Islet of Langerhans (tissue), 1 donor: ENCODE measurements around the gene PASD1.

Experiments
- FAIRE-seq: peaks from one replicate; lab custom pipeline; 2011; peaks lifted over from hg19 to GRCh38; lab: Jason Lieb, UNC

Gene PASD1

DNA sequence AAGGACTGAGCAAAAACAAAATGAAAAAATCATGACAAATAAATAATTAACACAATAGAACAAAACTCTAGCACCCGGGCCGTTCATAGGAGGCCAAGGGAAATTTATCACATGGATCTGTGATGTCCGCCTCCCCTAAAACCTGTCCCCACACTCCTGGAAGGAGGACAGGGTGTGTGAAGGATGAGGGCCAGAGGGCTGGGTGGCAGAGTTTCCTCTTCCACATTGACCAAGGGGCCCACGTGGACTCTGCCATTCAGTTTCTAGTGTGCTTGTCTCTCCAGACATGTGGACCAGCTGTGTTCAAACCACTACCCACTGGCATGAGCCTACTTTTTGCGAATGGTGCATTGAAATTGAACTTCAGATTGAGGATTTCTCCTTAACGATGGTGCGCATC, 138.1 kb downstream of the PASD1 start:
- FAIRE-seq = no peak

DNA sequence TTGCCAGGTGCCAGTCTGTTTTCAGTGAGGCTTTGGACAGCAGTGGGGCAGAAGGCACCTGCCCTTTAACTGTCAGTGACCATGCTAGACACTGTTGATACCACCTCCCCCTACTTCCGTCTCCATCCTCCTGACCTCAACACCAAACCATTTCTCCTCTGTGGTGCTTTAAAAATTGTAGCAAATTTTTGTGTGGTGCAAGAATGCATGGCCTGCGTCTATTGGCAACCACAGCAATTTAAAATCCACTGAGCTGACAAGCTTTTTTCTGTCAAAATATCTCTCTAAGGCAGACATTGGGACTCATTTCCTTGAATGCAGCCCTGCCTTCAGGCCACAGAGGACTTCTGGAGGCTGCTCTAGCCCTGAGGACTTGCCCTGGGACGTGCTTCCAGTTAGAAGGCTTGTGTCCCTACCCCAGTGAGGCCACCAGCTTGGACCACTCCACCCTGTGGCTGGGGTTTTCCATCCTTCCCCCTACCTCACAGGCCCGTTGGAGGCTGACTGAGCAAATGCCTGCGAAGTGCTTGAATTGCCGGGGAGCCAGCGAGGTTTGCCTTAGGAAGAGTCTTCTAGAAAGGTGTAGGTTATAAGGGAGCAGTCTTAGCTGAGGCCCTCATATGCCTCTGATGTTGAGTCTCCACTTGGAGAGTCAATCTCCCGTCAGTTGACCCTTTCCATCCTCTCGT, 138.7 kb downstream of the PASD1 start:
- FAIRE-seq = no peak

DNA sequence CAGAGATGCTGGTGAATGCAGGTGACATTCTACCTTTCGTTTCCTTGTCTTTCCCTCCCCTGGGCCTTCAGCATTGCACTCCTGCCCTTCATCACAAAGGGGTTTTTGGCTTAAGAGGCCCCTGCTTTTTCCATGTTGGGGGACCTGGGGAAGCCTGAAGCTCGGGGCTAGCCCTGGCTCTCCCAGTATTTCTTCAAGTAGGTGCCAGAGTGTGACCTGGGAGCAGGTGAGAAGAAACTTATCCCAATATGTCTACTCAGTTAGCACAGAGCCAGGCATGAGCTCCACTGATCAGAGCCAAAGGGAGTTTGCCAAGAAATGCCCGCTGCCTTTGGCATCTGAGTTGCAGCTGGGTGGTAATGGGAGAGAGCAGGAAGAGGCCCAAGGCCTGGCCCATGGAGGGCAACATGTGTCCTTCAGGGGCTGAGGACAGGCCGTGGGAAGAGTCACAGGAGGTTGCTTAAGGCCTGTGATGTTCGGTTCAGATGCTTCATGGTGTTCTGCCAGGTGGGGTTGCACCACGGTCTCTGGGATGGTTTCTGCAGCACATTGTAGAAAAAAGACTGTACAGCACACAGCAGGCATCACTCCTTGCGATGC, 139.4 kb downstream of the PASD1 start:
- FAIRE-seq = no peak

DNA sequence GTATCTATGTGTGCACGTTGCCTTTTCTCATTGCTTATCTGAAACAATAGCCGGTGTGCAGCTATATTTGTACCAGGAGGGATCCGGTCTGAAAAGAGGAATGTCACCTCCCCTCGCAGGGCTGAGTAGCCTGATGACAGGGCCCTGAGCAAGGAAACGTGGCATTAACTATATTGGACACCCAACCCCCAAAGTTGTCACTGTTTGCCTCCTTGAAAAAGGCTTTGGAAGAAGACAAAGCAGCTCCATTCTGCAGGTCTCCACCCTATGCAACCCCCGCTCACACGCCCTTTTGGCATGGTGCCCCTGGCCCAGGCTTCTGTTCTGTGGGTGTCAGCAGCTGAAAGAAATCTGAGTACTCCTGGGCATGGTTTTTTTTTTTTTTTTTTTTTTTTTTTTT, 140.0 kb downstream of the PASD1 start:
- FAIRE-seq = no peak

DNA sequence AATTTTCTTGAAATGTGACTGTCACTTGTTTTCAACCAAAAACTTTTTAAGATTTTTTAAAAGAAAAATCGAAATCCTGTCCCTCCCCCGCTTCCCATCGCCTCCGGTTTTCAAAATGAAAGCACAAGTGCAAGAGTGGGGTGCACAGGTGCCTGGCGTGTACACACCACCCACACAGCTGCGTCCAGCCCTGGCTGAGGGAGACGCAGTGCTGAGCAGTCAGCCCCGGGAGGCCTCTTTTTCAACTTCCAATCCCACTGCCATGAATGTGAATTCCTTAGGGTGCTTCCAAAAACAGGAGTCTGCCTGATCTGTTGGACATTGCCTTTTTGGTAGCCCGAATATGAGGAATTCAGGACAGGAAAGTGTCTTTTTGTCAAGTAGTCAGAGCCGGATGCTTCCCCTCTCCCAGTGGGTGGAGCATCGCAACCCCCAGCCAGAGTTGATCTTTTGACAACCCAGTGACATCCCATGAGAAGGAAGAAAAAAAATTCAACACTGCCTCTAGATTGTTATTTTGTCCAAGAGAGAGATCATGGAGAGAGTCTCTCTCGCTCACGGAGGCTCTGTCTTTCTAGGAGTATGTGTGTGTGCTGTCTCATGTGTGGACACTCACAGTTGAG, 140.7 kb downstream of the PASD1 start:
- no peak for FAIRE-seq

DNA sequence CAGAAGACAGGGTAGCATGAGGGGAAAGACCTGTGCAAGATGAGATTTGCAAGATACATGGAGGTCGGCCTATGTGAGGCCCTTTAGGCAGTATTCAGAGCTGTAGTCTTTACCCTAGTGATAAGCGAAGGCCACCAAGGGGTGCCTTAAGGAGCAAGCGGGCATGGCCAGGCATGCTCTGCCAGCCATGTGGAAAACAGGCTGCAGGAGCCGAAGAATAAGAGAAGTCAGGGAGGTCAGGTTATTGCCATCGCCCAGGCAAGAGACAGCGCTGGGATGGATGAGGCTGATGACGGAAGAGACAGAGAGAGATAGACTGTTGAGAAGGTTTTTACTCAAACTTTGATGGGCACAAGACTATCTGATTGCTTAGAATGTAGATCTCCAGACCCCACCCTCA, 145.3 kb downstream of the PASD1 start:
- FAIRE-seq = no peak

DNA sequence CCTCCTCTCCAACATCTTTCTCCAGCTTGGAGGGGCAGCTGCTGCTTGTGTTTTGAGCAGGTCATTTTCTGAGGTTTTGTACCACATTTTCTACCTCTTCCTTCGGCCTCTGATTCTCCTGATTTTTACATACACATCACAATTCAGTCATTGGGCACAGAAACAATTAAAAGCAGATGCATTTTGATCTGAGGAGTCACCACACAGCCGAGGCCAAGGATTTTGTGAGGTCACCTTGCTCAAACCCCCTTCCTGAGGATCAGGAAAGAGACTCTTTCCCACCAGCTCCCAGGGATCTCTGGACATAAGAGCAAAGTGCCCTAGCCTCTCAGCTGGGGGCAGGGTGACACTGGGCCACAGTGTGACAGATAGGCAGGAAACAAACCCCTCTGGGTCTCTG, 147.0 kb downstream of the PASD1 start:
- no peak for FAIRE-seq

DNA sequence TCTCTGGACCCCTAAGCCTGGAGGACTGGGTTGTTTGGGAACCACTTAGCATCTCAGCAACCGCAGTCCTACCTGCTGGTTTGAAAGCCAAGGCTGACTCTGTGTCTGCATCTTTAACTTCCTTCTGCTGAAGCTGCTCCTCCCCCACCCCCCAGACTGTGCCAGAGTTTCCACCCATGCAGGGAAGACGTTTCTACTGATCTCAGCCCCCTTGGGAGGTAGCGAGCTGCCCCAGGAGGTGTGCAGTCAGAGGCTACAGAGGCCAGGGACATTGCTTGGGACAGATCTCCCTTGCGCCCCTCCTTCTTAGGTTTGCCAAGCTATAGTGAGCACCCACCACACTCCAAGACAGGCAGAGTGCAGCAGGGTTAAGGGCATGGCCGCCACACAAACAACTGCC, 147.7 kb downstream of the PASD1 start:
- FAIRE-seq = no peak

DNA sequence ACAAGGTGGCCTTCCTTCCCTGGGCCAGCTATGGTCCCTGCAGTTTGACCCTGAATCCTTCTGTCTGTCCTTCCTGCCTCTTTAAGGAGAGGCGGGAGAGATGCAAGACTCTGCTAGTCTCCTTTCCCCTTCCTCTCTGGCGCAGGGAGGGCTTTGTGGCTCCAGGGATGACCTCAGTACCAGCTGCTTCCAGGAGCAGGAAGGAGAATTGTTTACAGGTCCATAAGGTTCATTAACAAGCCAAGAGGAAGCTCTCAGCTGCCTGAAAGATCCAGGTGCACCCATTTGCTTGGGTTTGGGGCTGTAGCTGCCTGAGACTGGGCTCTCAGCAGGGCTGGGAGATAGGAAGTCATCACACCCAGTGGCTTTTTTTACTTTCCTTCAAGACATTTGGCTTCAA, 148.3 kb downstream of the PASD1 start:
- FAIRE-seq = no peak

DNA sequence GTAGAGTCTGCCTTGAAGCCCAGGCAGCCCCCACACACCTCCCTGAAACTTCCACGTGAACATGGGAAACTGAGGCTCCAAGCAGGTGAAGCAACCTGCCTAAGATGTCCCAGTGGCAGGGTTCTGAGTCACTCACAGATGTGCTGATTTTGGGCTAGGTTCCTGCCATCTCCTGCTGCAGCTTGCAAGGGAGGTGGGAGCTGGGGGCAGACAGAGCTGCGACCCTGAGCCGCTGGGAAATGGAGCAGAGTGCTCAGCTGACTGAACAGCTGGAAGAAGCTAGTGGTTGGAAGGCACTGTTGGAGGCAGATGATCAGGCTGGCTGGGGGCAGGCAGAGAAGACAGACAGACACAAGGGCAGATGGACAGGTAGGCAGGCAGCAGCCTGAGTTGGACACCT, 148.8 kb downstream of the PASD1 start:
- no peak for FAIRE-seq

DNA sequence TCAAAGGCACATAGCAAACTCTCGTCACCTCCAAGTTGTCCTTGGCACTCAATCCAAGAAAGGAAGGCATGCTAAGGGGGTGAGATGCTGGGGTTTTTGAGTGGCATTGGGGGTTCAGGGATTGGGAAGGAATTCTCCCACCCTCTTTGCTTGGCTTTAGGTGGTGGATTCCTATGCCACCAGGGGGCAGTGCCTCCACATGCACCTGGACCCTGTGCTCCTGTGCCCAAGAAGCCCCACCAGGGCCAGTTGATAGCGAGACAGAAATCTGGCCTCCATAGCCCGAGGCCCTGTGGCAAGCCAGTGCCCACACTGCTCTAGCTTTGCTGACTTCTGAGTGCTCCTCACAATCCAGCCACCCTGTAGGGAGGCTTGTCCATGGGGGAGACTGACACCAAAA, 150.4 kb downstream of the PASD1 start:
- FAIRE-seq = no peak

DNA sequence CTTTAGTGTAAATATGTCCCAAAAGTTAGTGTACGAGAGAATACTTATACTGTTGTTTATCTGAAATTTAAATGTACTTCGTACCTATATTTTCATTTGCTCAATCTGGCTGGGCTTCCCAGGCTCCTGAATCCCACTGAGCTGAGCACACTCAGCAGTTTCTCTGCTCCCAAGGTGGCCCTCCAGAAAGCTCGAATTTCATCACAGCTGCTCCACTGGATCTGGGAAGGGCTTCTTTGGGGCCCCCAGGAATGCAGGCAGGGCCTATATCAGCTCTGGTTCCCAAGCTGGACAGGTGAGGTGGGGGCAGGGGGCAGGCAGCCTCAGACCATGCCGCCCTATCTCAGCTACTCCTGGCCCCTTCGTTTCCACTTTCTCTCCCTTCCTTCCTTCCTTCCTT, 150.9 kb downstream of the PASD1 start:
- FAIRE-seq = no peak

DNA sequence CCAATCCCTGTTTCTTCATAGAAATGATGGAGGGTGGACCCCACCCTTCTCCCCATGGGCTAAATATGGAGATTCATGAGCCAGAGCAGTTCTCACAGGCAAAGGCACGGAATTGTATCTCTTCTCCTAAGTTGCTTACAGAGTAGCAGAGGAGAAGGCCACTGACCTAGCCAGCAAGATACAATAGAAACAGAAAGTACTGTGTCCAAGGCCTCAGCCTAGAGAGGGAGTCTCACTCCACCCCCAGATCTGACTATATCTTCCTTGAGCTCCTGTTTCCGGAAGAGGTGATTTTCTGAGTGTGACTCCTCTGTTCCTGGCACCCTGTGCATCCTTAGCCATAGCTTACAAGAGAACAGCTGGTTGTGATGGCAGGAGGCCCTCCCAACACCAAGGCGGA, 152.3 kb downstream of the PASD1 start, which contains the start of gene FATE1:
Gene FATE1, plus strand, starts transcription at position 284 of the 400 bp plus-strand sequence. Its CDS starts 85 bp downstream, at position 369.
- FAIRE-seq = no peak

DNA sequence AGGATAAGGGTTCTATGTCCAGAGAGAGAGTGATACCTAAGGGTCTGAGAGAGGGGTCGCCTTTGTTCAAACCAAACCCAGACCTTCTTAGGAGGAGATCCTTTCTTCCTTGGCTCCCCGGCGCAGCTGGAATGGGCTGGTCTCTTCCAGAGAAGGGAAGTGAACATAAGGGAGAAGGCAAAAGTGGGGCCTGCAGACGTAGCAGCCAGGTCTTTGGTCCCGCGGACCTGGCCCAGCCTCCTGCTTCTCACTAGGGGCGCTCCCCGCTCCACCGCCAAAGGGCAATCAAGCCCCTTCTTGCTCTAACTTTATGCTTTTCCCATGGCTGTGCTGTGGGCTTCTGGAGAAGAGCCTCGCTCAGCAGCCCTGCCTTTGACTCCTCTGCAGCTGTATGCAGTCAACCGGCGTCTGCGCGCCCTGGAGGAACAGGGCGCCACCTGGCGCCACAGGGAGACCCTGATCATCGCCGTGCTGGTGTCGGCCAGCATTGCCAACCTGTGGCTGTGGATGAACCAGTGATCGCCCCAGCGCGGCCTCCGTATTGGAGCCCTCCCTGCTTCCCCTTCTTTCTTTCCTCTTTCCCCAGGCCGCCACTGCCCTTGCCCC, 158.9 kb downstream of the PASD1 start:
- no peak for FAIRE-seq

DNA sequence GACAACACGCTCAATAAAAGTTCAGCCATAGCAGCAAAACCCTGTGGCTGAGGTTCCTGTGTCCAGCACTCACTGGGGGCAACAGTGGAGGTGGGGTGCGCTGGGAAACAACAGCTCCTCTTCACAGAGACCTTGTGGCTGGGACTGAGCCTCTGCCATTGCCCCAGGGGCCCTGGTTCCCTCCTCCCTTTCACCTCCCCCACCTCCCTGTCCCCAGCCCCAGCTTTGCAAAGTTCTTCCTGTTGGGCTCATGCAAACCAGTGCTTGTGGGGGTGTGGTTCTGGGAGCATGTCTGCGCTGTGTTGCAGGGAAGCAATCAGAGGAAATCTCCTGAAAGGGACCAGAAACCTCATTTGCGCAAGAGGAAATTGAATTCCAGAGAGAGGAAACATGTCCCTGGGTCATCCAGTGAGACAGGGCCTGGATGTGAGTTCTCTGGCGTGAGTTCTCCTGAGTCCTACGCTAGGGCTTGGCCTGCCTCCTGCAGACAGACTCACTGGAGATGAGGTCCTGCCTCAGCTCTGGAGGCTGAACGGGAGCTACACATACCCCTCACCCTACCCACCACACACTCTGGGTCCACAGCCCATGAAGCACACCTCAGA, 159.8 kb downstream of the PASD1 start:
- FAIRE-seq = no peak

DNA sequence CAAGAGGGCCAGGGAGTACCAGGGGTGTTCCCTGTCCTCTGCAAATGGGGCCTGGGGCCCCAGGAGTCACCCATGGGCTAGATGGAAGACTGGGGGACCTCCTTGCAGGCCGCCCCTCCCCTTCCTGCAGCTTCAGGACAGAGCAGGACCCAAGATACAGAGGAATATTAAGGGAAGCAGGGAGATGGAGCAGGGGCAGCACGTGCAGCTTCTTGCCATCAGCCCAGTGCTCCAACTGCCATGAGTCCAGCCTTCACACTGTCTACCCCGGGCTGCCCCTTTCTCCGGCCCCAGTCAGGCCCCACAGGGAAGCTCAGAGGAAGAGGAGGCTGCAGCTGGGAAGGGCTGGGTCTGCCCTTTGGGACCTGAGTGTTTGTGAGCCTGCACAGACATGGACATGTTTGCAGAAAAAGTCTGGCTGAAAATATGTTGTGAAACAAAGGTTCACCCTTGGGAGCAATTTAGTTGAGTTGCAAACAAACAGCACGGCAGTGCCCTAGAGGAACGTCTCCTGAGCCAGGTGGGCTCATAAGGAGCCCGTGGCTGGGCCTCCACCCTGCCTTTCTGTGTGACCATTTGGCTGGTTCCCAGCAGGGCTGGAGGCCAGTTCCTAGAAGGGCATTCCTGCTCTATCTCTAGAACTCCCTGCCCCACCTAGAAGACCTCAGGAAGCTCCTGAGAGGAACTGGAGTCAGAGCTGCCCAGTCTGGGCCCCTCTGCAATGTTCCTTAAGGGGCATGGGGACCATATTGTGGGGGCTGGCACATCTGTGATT, 161.3 kb downstream of the PASD1 start:
- no peak for FAIRE-seq

DNA sequence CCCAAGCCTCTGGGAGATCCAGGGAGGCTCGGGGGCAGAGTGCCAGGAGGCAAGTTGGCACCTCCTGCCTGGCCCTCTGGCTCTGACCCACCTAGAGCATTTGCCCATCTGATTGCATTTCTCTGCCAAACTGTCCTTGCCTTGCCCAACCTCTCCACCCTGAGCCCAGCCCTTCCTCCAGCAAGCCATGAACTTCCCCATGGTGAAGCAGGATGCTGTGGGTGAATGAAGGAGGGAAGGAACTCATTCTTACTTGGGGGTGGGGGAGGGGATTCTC, 161.8 kb downstream of the PASD1 start:
- FAIRE-seq = no peak
